NCI-H748 (cell line): ENCODE data around the gene IRGQ.

ENCODE experiments used
- DNase-seq: peaks from one replicate; lab custom pipeline; 2025; ENCODE audit not compliant: unreplicated experiment; lab: John Stamatoyannopoulos, UW

IRGQ gene

GRCh38 chr19:43545276-43545675, 50.7 kb downstream of the IRGQ start:
- DNase-seq, result no peak

DNA sequence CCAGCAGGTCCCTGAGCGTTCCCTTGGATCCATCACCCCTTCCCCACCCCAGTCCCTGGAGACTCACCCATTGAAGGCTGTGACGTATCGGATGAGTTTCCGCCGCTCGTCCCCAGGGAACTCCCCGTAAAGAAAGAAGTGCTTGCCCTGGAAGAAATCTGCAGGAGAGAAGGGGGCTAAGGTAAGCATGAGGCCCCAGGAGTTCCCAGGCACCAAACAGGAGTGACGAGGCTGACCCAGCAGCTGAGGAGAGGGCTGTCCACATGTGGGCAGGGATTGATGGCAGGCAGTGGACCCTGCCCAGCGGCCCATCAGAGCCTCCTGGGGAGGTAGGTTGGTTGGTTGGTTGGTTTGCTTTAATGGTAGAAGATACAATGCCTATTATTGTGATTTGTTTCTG, 51.9 kb downstream of the IRGQ start:
- DNase-seq, result no peak

GRCh38 chr19:43541920-43542650, 53.8 kb downstream of the IRGQ start:
- no peak for DNase-seq

- no peak for DNase-seq
Measured at GRCh38 chr19:43540381-43540780, 55.6 kb downstream of the IRGQ start.

DNA sequence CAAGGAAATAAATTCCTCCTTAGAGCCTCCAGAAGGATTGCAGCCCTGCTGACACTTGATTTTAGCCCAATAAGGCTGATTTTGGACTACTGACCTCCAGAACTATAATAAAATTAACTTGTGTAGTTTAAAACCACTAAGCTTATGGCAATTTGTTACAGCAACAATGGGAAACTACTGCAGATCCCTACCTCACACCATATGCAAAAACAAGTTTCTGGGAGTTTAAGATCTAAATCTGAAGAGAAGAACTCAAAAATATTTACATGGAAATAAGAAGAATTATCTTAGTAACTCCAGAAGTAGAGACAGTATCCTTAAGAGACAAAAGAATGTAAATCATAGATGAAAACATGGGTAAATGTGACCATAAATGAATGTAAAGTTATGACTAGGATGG, 57.0 kb downstream of the IRGQ start:
- DNase-seq, result no peak

- DNase-seq, result peak; percentile 58
Measured at GRCh38 chr19:43534816-43535761, 60.8 kb downstream of the IRGQ start.
